HL-60 (cell line): ENCODE data around the gene SLC35A4.

Source experiments
- GABPA ChIP-seq: IDR thresholded peaks from 2 replicates; pipeline ENCODE4 v1.6.1; 2012; ENCODE audit warnings: low read depth
- POLR2AphosphoS5 ChIP-seq: IDR thresholded peaks from 2 replicates; pipeline ENCODE4 v1.6.1; 2012; ENCODE audit warnings: low read depth
- TF ChIP-seq, protein P1 (sequence below): IDR thresholded peaks from one replicate; pipeline ENCODE4 v1.5.1; 2011; ENCODE audit warnings: low read length, control low read depth, inconsistent platforms; ENCODE audit not compliant: insufficient read depth
- TF ChIP-seq, protein P2 (sequence below): IDR thresholded peaks from 2 replicates; pipeline ENCODE4 v1.6.1; 2012; ENCODE audit warnings: low read depth; ENCODE audit not compliant: insufficient replicate concordance

DNA sequence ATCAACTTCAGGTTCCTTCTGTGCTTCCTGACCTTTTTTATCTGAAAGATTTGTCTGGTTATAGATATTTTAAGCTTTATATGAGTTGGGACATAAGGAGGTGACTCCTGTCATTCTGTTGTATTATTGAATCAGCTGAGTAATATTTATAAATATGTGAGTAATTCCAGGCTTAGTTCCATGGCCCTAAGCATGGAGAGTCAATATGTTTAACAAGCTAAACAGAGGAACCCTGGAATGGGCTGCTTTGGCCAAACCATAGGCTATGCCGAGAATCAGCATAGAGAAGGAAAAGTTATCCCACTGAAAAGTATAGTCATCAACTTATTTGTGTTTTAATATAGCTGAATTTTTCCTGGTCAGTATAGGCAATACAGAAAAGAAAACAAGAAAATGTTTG, 24.4 kb upstream of the SLC35A4 start:
- TF ChIP-seq, protein P1, sequence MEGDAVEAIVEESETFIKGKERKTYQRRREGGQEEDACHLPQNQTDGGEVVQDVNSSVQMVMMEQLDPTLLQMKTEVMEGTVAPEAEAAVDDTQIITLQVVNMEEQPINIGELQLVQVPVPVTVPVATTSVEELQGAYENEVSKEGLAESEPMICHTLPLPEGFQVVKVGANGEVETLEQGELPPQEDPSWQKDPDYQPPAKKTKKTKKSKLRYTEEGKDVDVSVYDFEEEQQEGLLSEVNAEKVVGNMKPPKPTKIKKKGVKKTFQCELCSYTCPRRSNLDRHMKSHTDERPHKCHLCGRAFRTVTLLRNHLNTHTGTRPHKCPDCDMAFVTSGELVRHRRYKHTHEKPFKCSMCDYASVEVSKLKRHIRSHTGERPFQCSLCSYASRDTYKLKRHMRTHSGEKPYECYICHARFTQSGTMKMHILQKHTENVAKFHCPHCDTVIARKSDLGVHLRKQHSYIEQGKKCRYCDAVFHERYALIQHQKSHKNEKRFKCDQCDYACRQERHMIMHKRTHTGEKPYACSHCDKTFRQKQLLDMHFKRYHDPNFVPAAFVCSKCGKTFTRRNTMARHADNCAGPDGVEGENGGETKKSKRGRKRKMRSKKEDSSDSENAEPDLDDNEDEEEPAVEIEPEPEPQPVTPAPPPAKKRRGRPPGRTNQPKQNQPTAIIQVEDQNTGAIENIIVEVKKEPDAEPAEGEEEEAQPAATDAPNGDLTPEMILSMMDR, result no peak
- TF ChIP-seq GABPA, result no peak
- TF ChIP-seq POLR2AphosphoS5, result no peak
- TF ChIP-seq, protein P2, sequence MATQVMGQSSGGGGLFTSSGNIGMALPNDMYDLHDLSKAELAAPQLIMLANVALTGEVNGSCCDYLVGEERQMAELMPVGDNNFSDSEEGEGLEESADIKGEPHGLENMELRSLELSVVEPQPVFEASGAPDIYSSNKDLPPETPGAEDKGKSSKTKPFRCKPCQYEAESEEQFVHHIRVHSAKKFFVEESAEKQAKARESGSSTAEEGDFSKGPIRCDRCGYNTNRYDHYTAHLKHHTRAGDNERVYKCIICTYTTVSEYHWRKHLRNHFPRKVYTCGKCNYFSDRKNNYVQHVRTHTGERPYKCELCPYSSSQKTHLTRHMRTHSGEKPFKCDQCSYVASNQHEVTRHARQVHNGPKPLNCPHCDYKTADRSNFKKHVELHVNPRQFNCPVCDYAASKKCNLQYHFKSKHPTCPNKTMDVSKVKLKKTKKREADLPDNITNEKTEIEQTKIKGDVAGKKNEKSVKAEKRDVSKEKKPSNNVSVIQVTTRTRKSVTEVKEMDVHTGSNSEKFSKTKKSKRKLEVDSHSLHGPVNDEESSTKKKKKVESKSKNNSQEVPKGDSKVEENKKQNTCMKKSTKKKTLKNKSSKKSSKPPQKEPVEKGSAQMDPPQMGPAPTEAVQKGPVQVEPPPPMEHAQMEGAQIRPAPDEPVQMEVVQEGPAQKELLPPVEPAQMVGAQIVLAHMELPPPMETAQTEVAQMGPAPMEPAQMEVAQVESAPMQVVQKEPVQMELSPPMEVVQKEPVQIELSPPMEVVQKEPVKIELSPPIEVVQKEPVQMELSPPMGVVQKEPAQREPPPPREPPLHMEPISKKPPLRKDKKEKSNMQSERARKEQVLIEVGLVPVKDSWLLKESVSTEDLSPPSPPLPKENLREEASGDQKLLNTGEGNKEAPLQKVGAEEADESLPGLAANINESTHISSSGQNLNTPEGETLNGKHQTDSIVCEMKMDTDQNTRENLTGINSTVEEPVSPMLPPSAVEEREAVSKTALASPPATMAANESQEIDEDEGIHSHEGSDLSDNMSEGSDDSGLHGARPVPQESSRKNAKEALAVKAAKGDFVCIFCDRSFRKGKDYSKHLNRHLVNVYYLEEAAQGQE, result no peak
